D721Med (cell line): ENCODE measurements around the gene SGTB.

Source experiments
- DNase-seq: peaks from one replicate; pipeline ENCODE4 v3.0.0; 2011; ENCODE audit warnings: low spot score; ENCODE audit not compliant: insufficient read length
- FAIRE-seq: peaks from 2 replicates; lab custom pipeline; 2011; peaks lifted over from hg19 to GRCh38; lab: Jason Lieb, UNC
- TF ChIP-seq, protein P1 (sequence below): IDR thresholded peaks from 2 replicates; pipeline ENCODE4 v1.5.1; 2012; ENCODE audit warnings: mild to moderate bottlenecking, control low read depth; ENCODE audit not compliant: insufficient read depth; ENCODE audit errors: missing control alignments

SGTB gene

DNA sequence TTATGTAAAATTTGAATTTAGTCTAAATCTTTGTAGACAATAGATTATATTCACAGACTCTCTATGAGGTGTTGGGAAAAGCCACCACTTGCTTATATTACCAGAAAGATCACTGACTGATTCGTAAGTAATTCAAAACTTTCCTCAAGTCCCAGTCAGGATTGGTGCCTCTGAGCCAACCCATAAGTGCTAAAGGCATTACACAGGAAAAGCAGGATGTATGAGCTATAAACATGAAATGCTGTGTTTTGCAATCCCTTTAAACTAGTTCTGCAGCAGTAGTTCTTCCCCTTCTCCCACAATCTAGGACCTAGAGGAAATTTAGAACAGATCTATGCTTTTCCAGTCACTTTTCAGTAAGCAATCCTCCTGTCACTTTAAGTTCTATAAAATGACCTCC, 49.1 kb downstream of the SGTB start:
- FAIRE-seq (no peak), DNase-seq (no peak)
- TF ChIP-seq, protein P1, sequence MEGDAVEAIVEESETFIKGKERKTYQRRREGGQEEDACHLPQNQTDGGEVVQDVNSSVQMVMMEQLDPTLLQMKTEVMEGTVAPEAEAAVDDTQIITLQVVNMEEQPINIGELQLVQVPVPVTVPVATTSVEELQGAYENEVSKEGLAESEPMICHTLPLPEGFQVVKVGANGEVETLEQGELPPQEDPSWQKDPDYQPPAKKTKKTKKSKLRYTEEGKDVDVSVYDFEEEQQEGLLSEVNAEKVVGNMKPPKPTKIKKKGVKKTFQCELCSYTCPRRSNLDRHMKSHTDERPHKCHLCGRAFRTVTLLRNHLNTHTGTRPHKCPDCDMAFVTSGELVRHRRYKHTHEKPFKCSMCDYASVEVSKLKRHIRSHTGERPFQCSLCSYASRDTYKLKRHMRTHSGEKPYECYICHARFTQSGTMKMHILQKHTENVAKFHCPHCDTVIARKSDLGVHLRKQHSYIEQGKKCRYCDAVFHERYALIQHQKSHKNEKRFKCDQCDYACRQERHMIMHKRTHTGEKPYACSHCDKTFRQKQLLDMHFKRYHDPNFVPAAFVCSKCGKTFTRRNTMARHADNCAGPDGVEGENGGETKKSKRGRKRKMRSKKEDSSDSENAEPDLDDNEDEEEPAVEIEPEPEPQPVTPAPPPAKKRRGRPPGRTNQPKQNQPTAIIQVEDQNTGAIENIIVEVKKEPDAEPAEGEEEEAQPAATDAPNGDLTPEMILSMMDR = no peak

DNA sequence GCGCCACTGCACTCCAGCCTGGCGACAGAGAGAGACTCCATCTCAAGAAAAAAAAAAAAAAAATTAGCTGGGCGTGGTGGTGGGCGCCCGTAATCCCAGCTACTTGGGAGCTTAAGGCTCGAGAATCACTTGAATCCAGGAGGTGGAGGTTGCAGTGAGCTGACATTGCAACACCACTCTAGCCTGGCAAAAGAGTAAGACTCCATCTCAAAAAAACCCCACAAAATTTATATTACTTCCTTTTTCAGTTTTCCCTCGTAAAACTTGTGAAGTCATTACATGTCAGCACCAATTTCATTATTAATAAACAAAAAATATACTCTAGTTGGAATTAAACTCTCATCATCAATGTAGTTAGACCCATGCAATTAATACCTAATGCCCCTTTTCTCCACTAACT, 53.2 kb downstream of the SGTB start:
- TF ChIP-seq, protein P1 = no peak
- no peak for FAIRE-seq
- DNase-seq = no peak

DNA sequence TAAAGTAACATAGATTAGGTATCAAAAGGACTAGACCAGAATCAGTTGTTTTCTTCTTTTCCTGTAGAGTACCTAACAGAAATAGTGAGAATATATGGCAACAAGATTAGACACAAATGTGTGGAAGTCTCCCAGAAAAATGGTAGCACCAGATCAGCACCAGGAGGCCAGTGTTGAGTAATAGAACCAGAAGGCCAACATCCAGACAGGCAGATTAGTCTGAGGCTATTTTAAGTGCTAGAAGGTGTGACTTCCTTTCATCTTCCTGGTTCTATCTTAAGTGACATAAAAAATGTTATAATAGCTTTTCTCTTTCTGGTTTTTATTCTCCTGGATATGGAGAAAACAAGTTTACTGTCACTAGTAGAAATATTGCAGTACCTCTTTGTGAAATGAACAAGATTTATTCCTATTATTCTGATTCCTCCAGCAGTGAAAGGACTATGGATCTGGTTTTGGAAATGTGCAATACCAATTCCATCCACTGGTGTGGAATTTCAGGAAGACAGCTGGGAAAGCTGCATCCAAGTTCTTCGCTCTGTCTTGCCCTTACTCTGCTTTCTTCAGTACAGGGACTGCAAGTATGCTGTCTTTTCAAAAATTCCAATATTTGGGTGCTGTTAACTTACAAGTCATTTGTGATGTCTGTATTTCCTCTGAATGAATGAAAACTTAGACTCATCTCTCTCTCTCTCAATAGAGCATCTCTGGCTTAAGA, 57.9 kb downstream of the SGTB start:
- FAIRE-seq = peak; percentile 21
- DNase-seq = no peak
- TF ChIP-seq, protein P1 = peak; percentile 21

DNA sequence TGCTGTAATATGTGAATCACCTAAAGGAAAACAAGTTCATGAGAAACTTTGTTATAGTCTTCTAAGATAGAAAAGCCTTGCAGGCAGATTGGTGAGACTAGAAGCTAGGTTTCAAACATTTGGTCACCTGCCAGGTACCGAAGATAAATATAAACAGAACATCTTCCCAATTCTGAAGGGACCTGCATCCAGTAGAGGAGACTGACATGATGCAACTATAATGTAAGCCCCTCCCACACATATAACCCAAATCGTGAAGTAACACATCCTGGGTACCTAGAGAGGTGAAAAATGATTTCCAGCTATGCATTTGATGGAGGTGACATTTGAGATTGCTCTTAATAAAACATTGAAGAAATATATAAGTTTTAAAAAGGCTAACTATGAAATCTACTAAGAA, 67.2 kb downstream of the SGTB start:
- DNase-seq (no peak), FAIRE-seq (no peak)
- TF ChIP-seq, protein P1 = no peak

DNA sequence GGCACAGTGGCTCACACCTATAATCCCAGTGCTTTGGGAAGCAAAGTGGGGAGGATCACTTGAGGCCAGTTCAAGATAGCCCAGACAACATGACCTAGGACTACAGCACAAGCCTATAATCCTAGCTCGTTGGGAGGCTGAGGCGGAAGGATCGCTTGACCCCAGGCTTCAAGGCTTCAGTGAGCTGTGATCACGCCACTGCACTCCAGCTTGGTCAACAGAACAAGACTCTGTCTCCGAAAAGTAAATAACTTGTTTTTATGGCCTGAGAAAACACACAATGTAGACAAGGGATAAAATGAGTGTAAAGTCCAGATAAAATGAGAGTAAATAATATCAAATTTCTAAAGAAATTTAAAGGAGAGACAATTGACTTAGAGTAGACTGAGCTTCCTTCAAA, 70.8 kb downstream of the SGTB start:
- TF ChIP-seq, protein P1 = no peak
- DNase-seq (no peak), FAIRE-seq (no peak)

DNA sequence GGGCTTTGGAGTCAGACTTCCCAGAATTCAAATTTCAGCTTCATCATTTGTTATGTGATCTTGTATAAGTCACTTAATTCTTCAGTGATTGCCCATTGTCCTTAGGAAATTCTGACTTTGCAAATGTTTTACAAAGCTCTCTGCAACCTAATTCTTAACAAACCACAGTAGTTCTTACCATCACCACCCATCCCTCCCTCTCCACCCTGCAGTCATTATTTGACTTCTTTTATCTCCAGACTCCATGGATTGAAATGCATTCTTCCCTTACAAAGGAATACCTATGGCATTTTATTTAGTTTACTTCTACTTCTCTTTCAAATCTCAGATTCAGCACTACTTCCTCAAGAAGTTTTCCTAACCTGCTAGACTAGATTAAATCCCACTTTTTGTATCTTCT, 74.0 kb downstream of the SGTB start:
- DNase-seq (no peak), FAIRE-seq (no peak)
- TF ChIP-seq, protein P1 = no peak

DNA sequence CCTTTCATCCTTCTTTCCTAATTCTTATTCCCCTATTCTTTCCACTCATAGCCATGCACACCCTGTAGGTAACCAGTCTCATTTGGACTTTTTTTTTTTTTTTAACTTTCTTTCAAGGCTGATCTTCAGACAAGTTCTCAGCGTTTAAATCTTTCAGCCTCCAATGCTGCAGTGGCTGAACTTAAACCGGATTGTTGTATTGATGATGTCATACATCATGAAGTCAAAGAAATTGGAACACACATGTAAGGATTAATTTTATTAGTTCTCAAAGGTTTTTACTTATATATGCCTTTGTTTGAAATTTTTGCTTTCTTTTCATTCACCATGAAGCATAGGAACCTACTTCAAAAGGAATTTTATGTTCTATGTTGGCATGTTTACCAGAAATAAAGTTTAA, 75.0 kb downstream of the SGTB start:
- no peak for FAIRE-seq
- TF ChIP-seq, protein P1 = no peak
- DNase-seq = no peak
